AG20443 (cell line): ENCODE results near the gene FDX1.

Experiments used
- DNase-seq: peaks from one replicate; pipeline ENCODE4 v3.0.0; 2012; ENCODE audit warnings: low spot score, mixed read lengths

Gene FDX1

DNA sequence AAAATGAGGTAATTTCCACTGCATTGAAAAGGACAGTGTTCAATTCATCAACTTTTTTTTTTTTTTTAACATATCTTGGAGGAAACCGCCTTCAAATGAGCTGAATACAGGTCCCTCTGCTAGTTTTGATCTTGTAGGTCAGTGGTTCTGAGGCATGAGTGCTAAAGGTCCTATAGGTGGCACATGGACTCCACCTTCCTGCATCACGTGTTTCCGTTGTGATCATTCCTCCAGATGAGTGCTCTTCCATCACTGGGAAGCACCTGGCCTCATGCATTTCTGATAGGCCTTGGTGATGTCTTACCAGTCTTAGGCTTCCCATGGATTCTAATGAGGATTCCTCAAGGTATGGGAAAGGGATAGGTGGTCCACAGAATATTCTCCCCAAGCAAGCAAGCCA, 37.8 kb downstream of the FDX1 start:
- no peak for DNase-seq

DNA sequence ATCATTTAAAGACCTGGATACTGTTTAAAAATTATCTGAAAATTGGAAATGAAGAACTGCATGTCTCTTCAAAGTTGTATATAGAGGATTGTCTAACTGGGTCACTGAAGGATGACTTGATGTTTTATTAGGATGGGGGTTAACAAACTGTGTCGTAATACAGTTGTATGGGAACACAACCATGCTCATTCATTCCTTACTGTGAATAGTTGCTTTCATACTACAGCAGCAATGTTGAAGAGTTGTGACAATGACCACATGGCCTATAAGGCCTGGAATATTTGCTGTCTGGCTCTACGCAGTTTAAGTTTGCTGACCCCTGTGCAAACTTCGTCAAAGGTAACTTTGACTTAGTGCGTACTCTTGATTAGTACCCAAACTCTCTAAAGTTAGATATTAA, 38.4 kb downstream of the FDX1 start:
- DNase-seq: no peak

- no peak for DNase-seq
Observed at GRCh38 chr11:110469127-110469526, 39.4 kb downstream of the FDX1 start.

DNA sequence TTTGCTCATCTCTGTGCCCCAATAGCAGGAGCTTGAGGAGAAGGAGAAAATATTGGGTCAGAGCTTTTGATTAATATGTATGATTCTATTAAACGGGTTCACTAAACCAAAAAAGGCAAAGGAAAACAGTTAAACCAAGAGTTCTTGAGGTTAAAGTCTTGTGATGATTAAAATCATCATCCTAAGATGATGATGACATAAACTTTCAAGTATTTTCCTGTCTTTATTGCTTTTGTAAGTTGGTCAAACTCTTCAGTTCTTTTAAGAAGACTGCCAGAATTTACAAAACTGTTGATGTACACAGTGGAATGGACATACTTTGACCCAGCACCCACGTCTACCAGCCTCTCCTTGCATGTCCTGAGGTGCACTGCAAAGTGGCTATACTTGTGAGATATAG, 41.0 kb downstream of the FDX1 start:
- no peak for DNase-seq

- DNase-seq: no peak
Observed at GRCh38 chr11:110471371-110471770, 41.6 kb downstream of the FDX1 start.

DNA sequence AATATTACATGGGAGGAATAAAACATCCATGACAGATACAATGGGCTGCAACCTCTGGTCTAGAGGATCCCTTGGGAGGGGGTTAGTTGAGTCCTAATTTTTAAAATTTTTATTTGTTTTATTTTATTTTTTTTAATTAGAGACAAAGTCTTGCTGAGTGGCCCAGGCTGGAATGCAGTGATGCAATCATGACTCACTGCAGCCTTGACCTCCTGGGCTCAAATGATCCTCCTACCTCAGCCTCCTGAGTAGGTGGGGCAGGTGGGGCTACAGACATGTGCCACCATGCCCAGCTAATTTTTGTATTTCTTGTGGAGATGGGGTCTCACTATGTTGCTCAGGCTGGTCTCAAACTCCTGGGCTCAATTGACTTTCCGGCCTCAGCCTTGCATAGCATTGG, 43.1 kb downstream of the FDX1 start:
- no peak for DNase-seq

- no peak for DNase-seq
Observed at GRCh38 chr11:110473706-110474105, 44.0 kb downstream of the FDX1 start.

DNA sequence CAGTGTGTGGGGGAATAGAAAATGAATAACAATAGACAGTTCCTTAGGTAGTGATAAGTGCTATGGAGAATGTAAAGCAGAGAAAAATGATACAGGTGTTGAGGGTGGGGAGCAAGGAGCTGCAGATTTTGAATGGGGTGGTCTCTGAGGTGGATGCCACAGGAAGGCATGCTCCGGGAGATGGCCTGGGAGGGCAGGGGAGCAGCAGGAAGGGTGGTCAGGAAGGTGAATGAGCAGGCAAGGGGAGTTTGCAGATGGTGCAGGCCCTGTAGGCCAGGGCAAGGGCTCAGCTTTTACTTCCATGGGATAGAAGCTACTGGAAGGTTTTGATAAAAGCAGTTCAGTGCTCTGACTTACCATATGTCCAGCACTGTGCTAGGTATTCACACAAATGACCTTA, 44.8 kb downstream of the FDX1 start:
- no peak for DNase-seq

- no peak for DNase-seq
Observed at GRCh38 chr11:110475671-110476070, 45.9 kb downstream of the FDX1 start.

DNA sequence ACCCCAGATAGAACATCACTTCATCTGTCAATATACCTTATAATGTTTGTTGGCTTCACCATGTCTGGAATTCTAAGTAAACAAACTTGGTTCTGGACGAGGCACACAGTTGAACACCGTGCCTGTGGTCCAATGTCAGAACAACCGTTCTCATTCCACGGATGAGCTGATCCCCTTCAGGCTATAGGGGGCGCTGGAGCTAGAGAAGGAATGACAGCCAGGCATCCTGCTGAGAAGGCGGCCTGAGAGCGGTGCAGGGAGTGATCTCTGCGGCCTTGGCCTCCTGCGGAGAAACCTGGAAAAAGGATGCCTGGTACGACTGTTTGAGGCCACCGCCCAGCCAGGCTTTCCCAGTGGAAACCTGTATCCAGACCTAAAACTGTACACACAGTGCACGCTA, 48.7 kb downstream of the FDX1 start:
- DNase-seq: no peak

GRCh38 chr11:110479108-110480101, 49.7 kb downstream of the FDX1 start:
- DNase-seq: peak; percentile 59

- DNase-seq: no peak
Observed at GRCh38 chr11:110481523-110481922, 51.8 kb downstream of the FDX1 start.

DNA sequence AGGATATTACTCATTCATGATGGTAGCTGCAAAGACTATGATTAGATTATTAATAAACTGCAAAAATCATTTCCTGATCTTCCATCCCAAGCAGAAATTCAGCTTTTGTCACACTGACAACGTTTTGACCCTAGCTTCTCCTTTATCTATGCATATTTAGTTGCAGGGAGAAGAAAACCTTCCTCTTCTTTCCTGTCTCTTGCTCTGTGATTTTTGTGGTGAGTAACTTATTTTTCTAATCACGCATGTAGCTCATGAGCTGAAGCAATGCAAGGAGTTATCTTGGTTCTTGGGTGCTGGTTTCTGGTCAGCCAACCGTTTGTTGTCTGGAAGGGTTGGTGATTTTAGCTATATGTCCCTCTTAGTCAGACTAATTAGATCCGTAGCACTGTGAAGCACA, 56.4 kb downstream of the FDX1 start:
- no peak for DNase-seq

- DNase-seq: no peak
Observed at GRCh38 chr11:110488446-110488845, 58.7 kb downstream of the FDX1 start.

- DNase-seq: peak; percentile 86
Observed at GRCh38 chr11:110490886-110491285, 61.1 kb downstream of the FDX1 start.

GRCh38 chr11:110491577-110492320, 62.0 kb downstream of the FDX1 start:
- DNase-seq: no peak

GRCh38 chr11:110492321-110492685, 62.6 kb downstream of the FDX1 start:
- no peak for DNase-seq

GRCh38 chr11:110493346-110493745, 63.6 kb downstream of the FDX1 start:
- no peak for DNase-seq

GRCh38 chr11:110497231-110497978, 67.7 kb downstream of the FDX1 start:
- no peak for DNase-seq

DNA sequence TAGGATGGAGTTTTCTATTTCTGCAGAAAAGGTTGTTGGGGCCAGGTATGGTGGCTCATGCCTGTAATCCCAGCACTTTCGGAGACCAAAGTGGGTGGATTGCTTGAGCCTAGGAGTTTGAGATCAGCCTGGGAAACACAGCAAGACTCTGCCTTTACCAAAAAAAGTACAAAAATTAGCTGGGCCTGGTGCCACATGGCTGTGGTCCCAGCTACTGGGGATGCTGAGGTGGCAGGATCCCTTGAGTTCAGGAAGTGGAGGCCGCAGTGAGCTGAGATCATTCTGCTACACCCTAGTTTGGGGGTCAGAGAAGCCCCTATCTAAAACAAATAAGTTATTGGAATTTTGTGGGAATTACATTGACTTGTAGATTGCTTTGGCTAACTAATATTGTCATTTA, 71.7 kb downstream of the FDX1 start:
- DNase-seq: no peak

DNA sequence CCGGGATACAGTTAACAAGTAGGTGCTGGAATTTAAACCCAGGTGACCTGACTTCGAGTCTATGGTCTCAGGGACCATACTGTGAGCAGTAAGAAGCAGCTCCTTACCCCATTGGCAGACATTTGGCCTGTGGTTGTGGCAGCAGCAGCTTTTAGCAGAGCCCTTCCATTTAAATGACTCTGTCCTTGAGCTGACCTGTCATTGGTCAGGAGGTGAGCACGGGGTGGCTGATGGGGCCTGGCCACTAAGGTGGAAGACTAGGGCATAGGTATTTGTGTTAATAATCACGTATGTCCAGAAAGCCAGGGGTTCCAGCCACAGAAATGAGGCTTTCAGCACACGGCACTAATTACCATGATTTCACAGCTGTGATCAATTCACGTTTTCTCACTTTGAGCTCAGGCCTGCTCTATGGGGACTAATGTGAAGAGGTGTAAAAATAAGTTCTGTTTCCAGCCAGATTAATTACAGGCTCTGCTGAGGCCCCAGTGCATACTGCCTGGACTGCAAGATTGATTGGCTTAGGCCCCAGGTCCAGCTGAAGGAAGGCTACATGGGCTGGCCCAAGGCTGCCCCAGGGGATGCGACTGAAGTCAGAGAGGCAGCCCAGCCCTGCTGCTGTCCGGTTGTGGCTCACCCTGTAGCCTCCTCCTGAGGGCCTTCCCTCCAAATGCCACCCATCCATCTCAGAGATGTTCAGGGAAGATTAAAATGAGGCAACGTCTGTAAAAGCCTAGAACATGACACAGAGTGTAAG, 76.0 kb downstream of the FDX1 start:
- DNase-seq: no peak

DNA sequence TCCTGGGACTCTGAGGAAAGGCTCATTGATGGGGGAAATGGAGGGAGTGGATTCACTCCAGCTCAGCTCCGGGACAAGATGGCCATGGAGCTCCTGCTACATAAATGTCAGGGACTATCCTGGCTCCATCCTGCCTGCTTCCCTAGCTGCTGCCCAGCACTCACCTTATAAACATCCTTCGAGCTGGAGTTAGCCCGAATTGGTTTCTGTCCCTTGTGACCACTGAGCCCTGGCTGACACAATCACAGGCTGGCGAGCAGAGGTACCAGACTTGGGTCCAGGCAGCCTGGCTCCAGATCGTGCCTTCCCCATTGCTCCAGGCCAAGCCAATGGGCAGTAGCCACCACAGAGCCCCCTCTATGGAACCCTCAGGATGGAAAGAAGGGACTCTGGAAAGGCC, 77.6 kb downstream of the FDX1 start:
- DNase-seq: no peak
